ENCODE data around the gene RGS3.

DNA sequence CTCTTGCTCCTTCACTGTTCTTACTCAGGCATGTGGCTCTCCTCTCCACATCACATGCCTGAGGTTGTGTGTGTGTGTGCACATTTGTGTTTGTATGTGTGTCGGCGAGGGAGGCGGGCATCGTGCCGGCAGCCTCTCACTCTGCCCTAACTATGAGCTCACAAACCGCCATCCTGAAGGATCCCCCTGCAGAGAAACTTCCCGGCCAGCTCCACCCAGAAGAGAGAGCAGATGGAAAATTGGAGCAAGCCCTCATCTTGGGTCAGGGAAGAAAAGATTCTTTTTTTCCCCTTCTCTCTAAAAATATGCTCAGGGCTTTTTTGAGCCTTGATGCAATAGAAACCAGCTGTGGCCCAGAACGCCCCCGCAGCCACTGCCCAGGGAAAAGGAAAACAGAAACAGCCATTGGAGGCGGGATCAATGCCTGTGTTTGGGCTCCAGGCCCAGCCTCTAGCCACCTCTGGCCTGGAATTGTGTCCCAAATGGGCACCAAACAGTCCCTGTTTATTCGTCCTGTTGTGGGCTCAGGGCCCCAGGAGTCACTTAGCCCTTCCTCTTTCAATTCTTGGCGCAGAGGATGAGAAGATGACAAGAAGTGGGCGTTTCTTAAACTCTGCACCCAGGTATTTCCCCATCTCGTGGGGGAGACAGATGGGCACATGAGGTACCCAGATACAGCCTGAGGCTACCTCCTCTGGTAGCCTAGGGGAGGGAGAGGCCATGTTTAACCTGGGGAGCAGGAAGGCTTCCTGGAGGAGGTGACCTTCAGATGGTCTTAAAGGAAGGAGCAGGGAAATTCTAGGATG lies 151.5 kb downstream of the RGS3 start:
- TF ChIP-seq, protein P1, sequence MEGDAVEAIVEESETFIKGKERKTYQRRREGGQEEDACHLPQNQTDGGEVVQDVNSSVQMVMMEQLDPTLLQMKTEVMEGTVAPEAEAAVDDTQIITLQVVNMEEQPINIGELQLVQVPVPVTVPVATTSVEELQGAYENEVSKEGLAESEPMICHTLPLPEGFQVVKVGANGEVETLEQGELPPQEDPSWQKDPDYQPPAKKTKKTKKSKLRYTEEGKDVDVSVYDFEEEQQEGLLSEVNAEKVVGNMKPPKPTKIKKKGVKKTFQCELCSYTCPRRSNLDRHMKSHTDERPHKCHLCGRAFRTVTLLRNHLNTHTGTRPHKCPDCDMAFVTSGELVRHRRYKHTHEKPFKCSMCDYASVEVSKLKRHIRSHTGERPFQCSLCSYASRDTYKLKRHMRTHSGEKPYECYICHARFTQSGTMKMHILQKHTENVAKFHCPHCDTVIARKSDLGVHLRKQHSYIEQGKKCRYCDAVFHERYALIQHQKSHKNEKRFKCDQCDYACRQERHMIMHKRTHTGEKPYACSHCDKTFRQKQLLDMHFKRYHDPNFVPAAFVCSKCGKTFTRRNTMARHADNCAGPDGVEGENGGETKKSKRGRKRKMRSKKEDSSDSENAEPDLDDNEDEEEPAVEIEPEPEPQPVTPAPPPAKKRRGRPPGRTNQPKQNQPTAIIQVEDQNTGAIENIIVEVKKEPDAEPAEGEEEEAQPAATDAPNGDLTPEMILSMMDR (IDR thresholded peaks at IDR 0.05): no peak
- TF ChIP-seq POLR2A (IDR thresholded peaks at IDR 0.05): no peak
